WTC11 (cell line): ENCODE results near the gene BTBD9. TPM values are rescaled to one million over a fixed set of nuclear protein-coding genes. Genes with fewer than 3 reads are reported as not detected.

Source experiments
- ATAC-seq: fragments of 200-7000 bp; cut with Tn5 transposase; 2 replicates; pipeline ENCODE4 v1.10.0; 2021; ENCODE audit warnings: mild to moderate bottlenecking, moderate library complexity
- CTCF ChIA-PET: fragments of 300-600 bp; sonication (Branson Sonifier 250); formaldehyde crosslinking; loops from one replicate; lab custom pipeline; 2021; ENCODE audit warnings: antibody characterized with exemption; lab: Charles Lee
- POLR2A ChIA-PET: fragments of 350-600 bp; sonication (Branson Sonifier 250); formaldehyde crosslinking; loops from one replicate; lab custom pipeline; 2021; ENCODE audit warnings: antibody characterized with exemption; lab: Charles Lee
- DNase-seq: peaks from one replicate; pipeline ENCODE4 v3.0.0; 2021; ENCODE audit warnings: low spot score
- H3K27ac Mint-ChIP-seq: 2 replicates; pipeline ENCODE4 v1.8.0; 2021; ENCODE audit warnings: mixed read lengths
- H3K27me3 Mint-ChIP-seq: 2 replicates; pipeline ENCODE4 v1.8.0; 2021; ENCODE audit warnings: low read depth, mild to moderate bottlenecking, moderate library complexity, mixed read lengths
- H3K36me3 Mint-ChIP-seq: 2 replicates; pipeline ENCODE4 v1.8.0; 2021; ENCODE audit warnings: mixed read lengths
- H3K4me1 Mint-ChIP-seq: 2 replicates; pipeline ENCODE4 v1.8.0; 2022; ENCODE audit warnings: mixed read lengths
- H3K4me3 Mint-ChIP-seq: 2 replicates; pipeline ENCODE4 v1.8.0; 2021; ENCODE audit warnings: mild to moderate bottlenecking, moderate library complexity, mixed read lengths
- H3K9me3 Mint-ChIP-seq: 2 replicates; pipeline ENCODE4 v1.8.0; 2021; ENCODE audit warnings: mixed read lengths
- ATF6 ChIP-seq: sonication (generic); formaldehyde crosslinking; IDR thresholded peaks from 2 replicates; pipeline ENCODE4 v1.8.1; 2023; ENCODE audit warnings: mild to moderate bottlenecking, missing genetic modification reagents
- CBFB ChIP-seq: sonication (generic); formaldehyde crosslinking; IDR thresholded peaks from 2 replicates; pipeline ENCODE4 v1.8.1; 2022; ENCODE audit warnings: mild to moderate bottlenecking, low read depth, missing genetic modification reagents
- HMGA2 ChIP-seq: fragments of 250-450 bp; sonication (Bioruptor Pico); IDR thresholded peaks from 2 replicates; pipeline ENCODE4 v1.4.0; 2021; ENCODE audit warnings: mild to moderate bottlenecking, moderate library complexity
- HMGXB4 ChIP-seq: sonication (generic); formaldehyde crosslinking; IDR thresholded peaks from 2 replicates; pipeline ENCODE4 v1.8.1; 2023; ENCODE audit warnings: mild to moderate bottlenecking, moderate library complexity, missing genetic modification reagents
- PRDM15 ChIP-seq: sonication (generic); formaldehyde crosslinking; IDR thresholded peaks from 2 replicates; pipeline ENCODE4 v1.8.0; 2022; ENCODE audit warnings: missing genetic modification reagents
- ZNF219 ChIP-seq: sonication (generic); formaldehyde crosslinking; IDR thresholded peaks from 2 replicates; pipeline ENCODE4 v1.8.0; 2023; ENCODE audit warnings: missing genetic modification reagents, mild to moderate bottlenecking, borderline replicate concordance
- ZNF512 ChIP-seq: sonication (generic); formaldehyde crosslinking; IDR thresholded peaks from 2 replicates; pipeline ENCODE4 v1.8.1; 2022; ENCODE audit warnings: missing genetic modification reagents, borderline replicate concordance
- ZNF671 ChIP-seq: fragments of 250-450 bp; sonication (Bioruptor Pico); IDR thresholded peaks from 2 replicates; pipeline ENCODE4 v1.8.0; 2021; ENCODE audit warnings: mild to moderate bottlenecking
- total RNA-seq: library from RNA; stranded (reverse); gene quantifications from 3 replicates; pipeline ENCODE4 v1.2.3, GENCODE V29; 2021

The BTBD9 gene
- total RNA-seq, 1 experiment from 2014 or later, result 4.2 TPM

- TF ChIP-seq PRDM15 (CRISPR knock-in tag) (no peak), ATF6 (CRISPR knock-in tag) (no peak), CBFB (no peak), ZNF512 (CRISPR knock-in tag) (no peak)
Observed at GRCh38 chr6:38187811-38188590, 451.7 kb downstream of the BTBD9 start (continued).

- ATAC-seq (peak; percentile 73), DNase-seq (no peak)
- TF ChIP-seq ZNF671, result no peak
- peaks cover 25% of the 10 kb centered on the region for H3K4me1 Mint-ChIP-seq
- H3K36me3 Mint-ChIP-seq, result no peaks in the 10 kb centered on the region
- H3K4me3 Mint-ChIP-seq, result no peak overlapping the region
- no peaks in the 10 kb centered on the region; the same call in 1 of the 2 replicates for H3K27me3 Mint-ChIP-seq
- no peaks in the 10 kb centered on the region for H3K9me3 Mint-ChIP-seq
- ChIA-PET POLR2A (no interaction called here), CTCF (interaction anchor here (0.6 to 2.6 kb wide), 13 partner anchors 10 to 490 kb away, joined by 3 to 7 read pairs (median 4); partner anchors contain the start of gene MDGA1)
- no peak overlapping the region; the same call in 1 of the 2 replicates for H3K27ac Mint-ChIP-seq
Observed at GRCh38 chr6:38187325-38187724, 452.4 kb downstream of the BTBD9 start.

- H3K36me3 Mint-ChIP-seq, result no peaks in the 10 kb centered on the region
- no peak for ATAC-seq
- no peaks in the 10 kb centered on the region; the same call in 1 of the 2 replicates for H3K27me3 Mint-ChIP-seq
- CTCF ChIA-PET, result no interaction called here
- POLR2A ChIA-PET, result no interaction called here
- no peak overlapping the region for H3K4me3 Mint-ChIP-seq
- peaks cover 14% of the 10 kb centered on the region for H3K4me1 Mint-ChIP-seq
- no peak for DNase-seq
- H3K27ac Mint-ChIP-seq, result no peak overlapping the region
- H3K9me3 Mint-ChIP-seq, result no peaks in the 10 kb centered on the region
- TF ChIP-seq ZNF219 (CRISPR knock-in tag), result no peak
- TF ChIP-seq, all 79 proteins: peak for 0
Observed at GRCh38 chr6:38185752-38186151, 454.0 kb downstream of the BTBD9 start.

GRCh38 chr6:38185244-38185643, 454.5 kb downstream of the BTBD9 start:
- Mint-ChIP-seq H3K27ac (no peak overlapping the region), H3K27me3 (no peaks in the 10 kb centered on the region; the same call in 1 of the 2 replicates), H3K4me1 (peaks cover 14% of the 10 kb centered on the region), H3K4me3 (no peak overlapping the region), H3K36me3 (no peaks in the 10 kb centered on the region), H3K9me3 (no peaks in the 10 kb centered on the region)
- POLR2A ChIA-PET, result no interaction called here
- no peak for ATAC-seq
- DNase-seq, result peak; percentile 3
- TF ChIP-seq HMGXB4 (CRISPR knock-in tag), result no peak
- TF ChIP-seq HMGA2 (CRISPR knock-in tag), result no peak
- CTCF ChIA-PET, result interaction anchor here (0.6 kb wide), 1 partner anchor 8 kb away, joined by 3 read pairs; no protein-coding TSS in a partner anchor
